IMR-90 (cell line): ENCODE results near the gene SP9.

Experiments
- CTCF ChIP-seq: conservative IDR thresholded peaks from 2 replicates; pipeline ENCODE4 v1.5.1; 2012; ENCODE audit warnings: mild to moderate bottlenecking, low read depth, low read length, improper control_type of control experiment
- FOS ChIP-seq: fragments of 150-350 bp; IDR thresholded peaks from 2 replicates; pipeline ENCODE4 v1.6.1; 2016; ENCODE audit warnings: low read depth, low read length
- MXI1 ChIP-seq: IDR thresholded peaks from 2 replicates; pipeline ENCODE4 v1.6.1; 2012; ENCODE audit warnings: low read depth, mild to moderate bottlenecking, low read length, moderate library complexity, borderline replicate concordance
- POLR2A ChIP-seq: IDR thresholded peaks from 2 replicates; pipeline ENCODE4 v1.6.1; 2012; ENCODE audit warnings: mild to moderate bottlenecking, low read depth, low read length
- RFX5 ChIP-seq: IDR thresholded peaks from 2 replicates; pipeline ENCODE4 v1.8.0; 2012; ENCODE audit warnings: low read depth, mild to moderate bottlenecking, low read length, moderate library complexity

- TF ChIP-seq CTCF (no peak), FOS (no peak), POLR2A (no peak), RFX5 (no peak), MXI1 (no peak)
Measured at GRCh38 chr2:174333372-174334277, 1.1 kb upstream of the SP9 start.
